Suprapubic skin (tissue), 4 donors: Measurements from ENCODE around the gene SAMD1. TPM values are rescaled to one million over a fixed set of nuclear protein-coding genes. Genes with fewer than 3 reads are reported as not detected.
"Not testable (repeated sequence)": the region's sequence is repeated elsewhere in the genome, so short reads cannot be mapped to it uniquely, and the experiment has no call there.

Source experiments
- DNase-seq, 2 donors: peaks; one replicate each; pipeline ENCODE4 v3.0.0-alpha.2; 2019; ENCODE audit warnings: low spot score in 2 of 2
- H3K27ac ChIP-seq: fragments of 200-600 bp; sonication (generic); one replicate; pipeline ENCODE4 v1.5.1; 2019
- H3K27me3 ChIP-seq: fragments of 200-600 bp; sonication (generic); one replicate; pipeline ENCODE4 v1.5.1; 2019
- H3K36me3 ChIP-seq: fragments of 200-600 bp; sonication (generic); one replicate; pipeline ENCODE4 v1.5.1; 2019
- H3K4me1 ChIP-seq: fragments of 200-600 bp; sonication (generic); one replicate; pipeline ENCODE4 v1.5.1; 2019
- H3K4me3 ChIP-seq: fragments of 200-600 bp; sonication (generic); one replicate; pipeline ENCODE4 v1.5.1; 2019; ENCODE audit warnings: mild to moderate bottlenecking
- H3K9me3 ChIP-seq: fragments of 200-600 bp; sonication (generic); one replicate; pipeline ENCODE4 v1.5.1; 2019
- CTCF ChIP-seq, 2 donors: fragments of 200-600 bp in 1 of 2; fragments of 450-650 bp in 1 of 2; sonication (generic) in 1 of 2; IDR thresholded peaks; one replicate each; pipeline ENCODE4 v1.5.1; 2016 to 2019; ENCODE audit warnings: antibody characterized with exemption in 2 of 2, mild to moderate bottlenecking in 1 of 2, moderate library complexity in 1 of 2
- EP300 ChIP-seq: sonication (generic); formaldehyde crosslinking; IDR thresholded peaks from one replicate; pipeline ENCODE4 v1.6.1; 2017; ENCODE audit warnings: antibody characterized with exemption
- POLR2A ChIP-seq, 2 donors: fragments of 450-650 bp; IDR thresholded peaks; one replicate each; pipeline ENCODE4 v1.6.1; 2017; ENCODE audit warnings: antibody characterized with exemption in 2 of 2, mild to moderate bottlenecking in 2 of 2, moderate library complexity in 2 of 2
- POLR2AphosphoS5 ChIP-seq, 3 donors: sonication (generic); formaldehyde crosslinking; IDR thresholded peaks; one replicate each; pipeline ENCODE4 v1.6.1; 2017; ENCODE audit warnings: antibody characterized with exemption in 3 of 3
- WGBS: methylation state at CpG from one replicate; pipeline ENCODE4 v1.1.5; 2018; 5-methylcytosine and 5-hydroxymethylcytosine counted together
- total RNA-seq, 4 donors: library from RNA; depleted of rRNA; stranded (reverse); fragments of >200 nt; gene quantifications; one replicate each; pipeline ENCODE4 v1.1.0, GENCODE V29; 2016

The SAMD1 gene
- total RNA-seq, 4 donors from 2014 or later, result 22.4 to 34.9 (median 29.1) TPM

GRCh38 chr19:14053500-14053899, 37.1 kb downstream of the SAMD1 start:
- peaks cover 4% of the 10 kb centered on the region for H3K27me3 ChIP-seq
- WGBS, result 73% methylated on average over 5 of the region's 11 CpGs

GRCh38 chr19:14053032-14053431, 37.5 kb downstream of the SAMD1 start:
- H3K4me1 ChIP-seq, result peaks cover 11% of the 10 kb centered on the region
- TF ChIP-seq EP300 (no peak), POLR2AphosphoS5 (IDR thresholded peaks at IDR 0.05) (no peak), CTCF (IDR thresholded peaks at IDR 0.05) (no peak), POLR2A (IDR thresholded peaks at IDR 0.05) (no peak)
- H3K27me3 ChIP-seq, result no peaks in the 10 kb centered on the region
- H3K27ac ChIP-seq, result no peak overlapping the region
- DNase-seq, result no peak
- H3K4me3 ChIP-seq, result no peak overlapping the region
- 91% methylated on average over 3 of the region's 3 CpGs for WGBS
- no peaks in the 10 kb centered on the region for H3K9me3 ChIP-seq
- H3K36me3 ChIP-seq, result no peaks in the 10 kb centered on the region

More at GRCh38 chr19:14053500-14053899, 37.1 kb downstream of the SAMD1 start:
- no peak overlapping the region for H3K27ac ChIP-seq
- peaks cover 15% of the 10 kb centered on the region for H3K4me1 ChIP-seq
- no peaks in the 10 kb centered on the region for H3K9me3 ChIP-seq
- no peaks in the 10 kb centered on the region for H3K36me3 ChIP-seq
- TF ChIP-seq CTCF (IDR thresholded peaks at IDR 0.05) (no peak), POLR2A (IDR thresholded peaks at IDR 0.05) (no peak), EP300 (no peak), POLR2AphosphoS5 (IDR thresholded peaks at IDR 0.05) (no peak)
- no peak for DNase-seq
- no peak overlapping the region for H3K4me3 ChIP-seq

- TF ChIP-seq EP300 (no peak), CTCF (IDR thresholded peaks at IDR 0.05) (no peak), POLR2A (IDR thresholded peaks at IDR 0.05) (no peak), POLR2AphosphoS5 (IDR thresholded peaks at IDR 0.05) (no peak)
- Histone ChIP-seq H3K4me3 (no peak overlapping the region), H3K36me3 (no peaks in the 10 kb centered on the region), H3K27me3 (no peaks in the 10 kb centered on the region), H3K4me1 (peaks cover 5% of the 10 kb centered on the region), H3K27ac (no peak overlapping the region), H3K9me3 (no peaks in the 10 kb centered on the region)
- DNase-seq, result no peak
- 93% methylated on average over 6 of the region's 6 CpGs for WGBS
Observed at GRCh38 chr19:14052470-14052869, 38.1 kb downstream of the SAMD1 start.

- Histone ChIP-seq H3K27ac (no peak overlapping the region), H3K9me3 (no peaks in the 10 kb centered on the region), H3K36me3 (no peaks in the 10 kb centered on the region), H3K4me1 (peaks cover under 1% of the 10 kb centered on the region), H3K4me3 (no peak overlapping the region), H3K27me3 (no peaks in the 10 kb centered on the region)
- 69% methylated on average over 2 of the region's 9 CpGs for WGBS
- no peak for DNase-seq
- TF ChIP-seq POLR2AphosphoS5 (IDR thresholded peaks at IDR 0.05) (no peak), POLR2A (IDR thresholded peaks at IDR 0.05) (no peak), CTCF (IDR thresholded peaks at IDR 0.05) (no peak), EP300 (no peak)
Observed at GRCh38 chr19:14051980-14052379, 38.6 kb downstream of the SAMD1 start.

- H3K4me1 ChIP-seq, H3K4me3 ChIP-seq, H3K36me3 ChIP-seq, H3K9me3 ChIP-seq, H3K27me3 ChIP-seq, H3K27ac ChIP-seq, DNase-seq: not testable (repeated sequence)
- 88% methylated on average over 11 of the region's 11 CpGs for WGBS
Observed at GRCh38 chr19:14050961-14051360, 39.6 kb downstream of the SAMD1 start.

- no peak for DNase-seq
Observed at GRCh38 chr19:14050512-14050911, 40.0 kb downstream of the SAMD1 start.

More at GRCh38 chr19:14050512-14050911, 40.0 kb downstream of the SAMD1 start:
- no peaks in the 10 kb centered on the region for H3K4me1 ChIP-seq
- 98% methylated on average over 3 of the region's 4 CpGs for WGBS
- H3K36me3 ChIP-seq, result no peaks in the 10 kb centered on the region
- TF ChIP-seq POLR2AphosphoS5 (IDR thresholded peaks at IDR 0.05) (no peak), CTCF (IDR thresholded peaks at IDR 0.05) (no peak), POLR2A (IDR thresholded peaks at IDR 0.05) (no peak), EP300 (no peak)
- H3K27me3 ChIP-seq, result no peaks in the 10 kb centered on the region
- no peaks in the 10 kb centered on the region for H3K9me3 ChIP-seq
- H3K27ac ChIP-seq, result no peak overlapping the region
- H3K4me3 ChIP-seq, result no peak overlapping the region
